T-helper 1 cell (primary cell): ENCODE measurements around the gene CCDC17.

Source experiments
- DNase-seq, 5 donors: peaks; one replicate each; pipeline ENCODE4 v3.0.0-alpha.2; 2012 to 2020

The CCDC17 gene

GRCh38 chr1:45583264-45583665 lies 40.6 kb downstream of the CCDC17 start:
- peak; percentile 91 to 97 (median 94) for DNase-seq

DNA sequence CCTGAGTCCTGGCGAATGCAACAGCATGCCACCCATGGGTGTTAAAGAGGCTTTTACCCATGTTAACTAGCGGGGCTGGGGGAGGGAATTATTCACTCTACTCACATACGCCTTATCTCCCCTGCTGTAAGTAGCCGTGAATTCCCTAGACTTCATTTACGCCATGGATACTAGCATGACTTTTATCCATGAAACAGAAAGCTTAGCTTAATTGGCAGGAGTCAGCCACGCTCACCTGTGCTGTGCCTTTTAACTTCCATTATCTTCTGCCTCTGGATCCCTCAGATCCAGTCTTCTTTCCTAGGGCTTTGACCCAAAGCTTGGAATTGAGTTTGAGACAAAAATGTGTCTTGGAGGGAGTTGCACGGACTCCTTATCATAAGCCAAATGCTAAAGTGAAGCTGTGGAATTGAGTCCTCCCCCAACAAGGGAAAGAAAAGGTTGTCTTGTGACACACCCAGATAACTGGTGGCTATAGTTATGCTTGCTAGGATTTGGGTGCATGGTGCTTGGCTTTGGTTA lies 49.7 kb downstream of the CCDC17 start:
- no peak for DNase-seq

GRCh38 chr1:45573231-45573804 lies 50.5 kb downstream of the CCDC17 start:
- DNase-seq = no peak

DNA sequence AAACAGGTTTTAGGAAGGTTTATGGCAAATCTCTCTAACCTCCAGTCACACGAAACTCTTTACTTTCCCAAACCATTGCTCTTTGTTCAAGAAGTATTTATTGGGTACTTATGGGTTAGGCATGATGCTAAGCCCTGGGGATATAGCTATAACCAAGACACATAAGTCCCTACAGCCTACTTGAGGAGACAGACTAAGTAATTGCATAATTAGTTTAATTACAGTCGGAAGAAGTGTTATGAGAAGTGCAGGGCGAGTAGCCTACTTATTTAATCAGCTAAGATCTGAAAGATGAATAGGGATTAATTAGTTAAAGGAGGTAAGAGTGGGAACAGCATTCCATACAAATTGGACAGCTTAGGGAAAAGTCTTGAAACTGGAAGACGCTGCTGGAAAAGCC lies 53.2 kb downstream of the CCDC17 start:
- DNase-seq = no peak
